Measurements from ENCODE around the gene GNB5.

GNB5 gene

DNA sequence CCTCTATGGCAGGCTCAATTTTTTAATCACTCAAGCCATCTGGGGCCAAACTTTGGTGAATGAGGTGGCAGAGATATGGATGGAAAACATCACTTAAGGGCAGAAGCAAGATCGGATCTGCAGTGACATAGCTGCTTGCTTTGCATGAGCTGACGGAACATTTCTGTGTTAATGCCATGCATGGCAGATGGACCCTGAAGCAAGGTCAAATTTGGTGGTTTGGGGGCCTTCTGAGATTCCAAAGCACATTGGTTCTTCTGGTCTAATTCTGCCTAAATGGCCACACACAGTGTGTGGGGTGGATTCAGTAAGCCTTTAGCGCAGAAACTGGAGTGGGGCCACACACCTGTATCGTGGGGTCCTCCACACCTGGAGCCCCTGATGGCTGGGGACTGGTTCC is 40.3 kb downstream of the GNB5 start:
- H3K9ac ChIP-seq (ENCODE audit: low read length) = no peak overlapping the region
- no peak overlapping the region for H3K27ac ChIP-seq (ENCODE audit: low read length)
- H3K27me3 ChIP-seq (ENCODE audit: control insufficient read depth, insufficient read depth, low read length) = no peaks in the 10 kb centered on the region
- H3K36me3 ChIP-seq (ENCODE audit: control insufficient read depth, low read depth, low read length) = peaks cover 19% of the 10 kb centered on the region
- H3K4me3 ChIP-seq (ENCODE audit: low read length) = no peak overlapping the region
- no peaks in the 10 kb centered on the region for H3K9me3 ChIP-seq (ENCODE audit: control insufficient read depth, low read depth, low read length)
- H3K4me1 ChIP-seq (ENCODE audit: control insufficient read depth, low read depth, low read length) = no peaks in the 10 kb centered on the region

DNA sequence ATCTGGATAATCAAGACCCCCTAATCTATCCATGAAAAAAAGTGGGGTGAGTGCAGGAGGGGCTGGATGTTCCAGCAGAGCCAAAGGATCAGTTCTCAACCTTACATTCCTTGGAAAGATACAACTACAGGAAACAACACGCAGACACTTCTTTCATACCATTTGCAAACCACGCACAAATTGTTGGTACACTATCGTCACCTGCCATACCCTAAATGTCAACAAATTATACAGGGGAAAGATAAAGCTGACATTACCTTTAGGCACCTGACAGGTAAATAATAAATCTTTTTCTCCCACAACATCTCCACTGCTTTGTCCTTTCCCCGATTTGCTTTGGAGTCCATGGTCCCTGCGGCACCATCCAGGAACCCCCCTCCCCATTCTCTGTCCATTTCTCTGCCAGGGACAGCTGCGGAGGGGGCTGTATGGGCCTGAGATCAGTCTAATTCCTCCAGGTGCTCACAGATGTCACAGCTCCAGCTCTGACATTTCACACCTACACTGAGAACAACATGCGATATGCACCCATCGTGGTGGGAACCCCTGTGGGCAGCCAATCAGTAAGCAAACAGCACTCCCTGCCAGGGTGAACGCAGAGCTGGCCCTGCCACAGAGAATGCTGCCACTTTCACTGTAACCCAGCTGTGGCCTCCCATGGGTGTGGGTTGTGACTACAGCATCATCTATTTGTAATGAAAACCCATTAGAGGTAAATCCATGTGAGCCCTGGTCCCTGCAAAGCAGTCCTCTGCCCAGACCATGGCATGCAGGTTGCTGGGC is 41.0 kb downstream of the GNB5 start:
- H3K36me3 ChIP-seq (ENCODE audit: control insufficient read depth, low read depth, low read length) = peaks cover 19% of the 10 kb centered on the region
- no peaks in the 10 kb centered on the region for H3K4me1 ChIP-seq (ENCODE audit: control insufficient read depth, low read depth, low read length)
- H3K9ac ChIP-seq (ENCODE audit: low read length) = no peak overlapping the region
- no peaks in the 10 kb centered on the region for H3K27me3 ChIP-seq (ENCODE audit: control insufficient read depth, insufficient read depth, low read length)
- no peak overlapping the region for H3K4me3 ChIP-seq (ENCODE audit: low read length)
- H3K9me3 ChIP-seq (ENCODE audit: control insufficient read depth, low read depth, low read length) = no peaks in the 10 kb centered on the region
- H3K27ac ChIP-seq (ENCODE audit: low read length) = no peak overlapping the region

DNA sequence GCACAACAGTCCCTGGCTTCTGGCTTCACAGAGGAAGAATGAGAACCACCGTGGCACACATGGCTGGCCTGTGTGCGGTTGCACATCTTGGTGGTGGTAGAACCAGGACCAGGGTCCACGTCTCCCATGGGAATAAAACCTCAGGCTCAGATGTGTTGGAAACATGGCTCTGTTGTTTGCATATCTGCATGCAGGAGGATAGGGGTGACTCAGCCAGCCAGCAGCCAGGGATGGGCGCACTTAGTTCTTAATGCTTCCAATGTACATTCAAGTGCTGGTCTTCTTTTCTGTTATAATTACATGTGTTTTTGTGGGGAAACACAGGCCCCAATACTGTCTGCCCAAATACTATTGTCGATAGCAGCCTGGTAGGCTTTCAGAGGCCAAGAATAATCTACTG is 42.8 kb downstream of the GNB5 start:
- H3K4me3 ChIP-seq (ENCODE audit: low read length) = no peak overlapping the region
- no peaks in the 10 kb centered on the region for H3K9me3 ChIP-seq (ENCODE audit: control insufficient read depth, low read depth, low read length)
- no peak overlapping the region for H3K27ac ChIP-seq (ENCODE audit: low read length)
- peaks cover 25% of the 10 kb centered on the region for H3K36me3 ChIP-seq (ENCODE audit: control insufficient read depth, low read depth, low read length)
- no peaks in the 10 kb centered on the region for H3K27me3 ChIP-seq (ENCODE audit: control insufficient read depth, insufficient read depth, low read length)
- no peak overlapping the region for H3K9ac ChIP-seq (ENCODE audit: low read length)
- H3K4me1 ChIP-seq (ENCODE audit: control insufficient read depth, low read depth, low read length) = no peaks in the 10 kb centered on the region

DNA sequence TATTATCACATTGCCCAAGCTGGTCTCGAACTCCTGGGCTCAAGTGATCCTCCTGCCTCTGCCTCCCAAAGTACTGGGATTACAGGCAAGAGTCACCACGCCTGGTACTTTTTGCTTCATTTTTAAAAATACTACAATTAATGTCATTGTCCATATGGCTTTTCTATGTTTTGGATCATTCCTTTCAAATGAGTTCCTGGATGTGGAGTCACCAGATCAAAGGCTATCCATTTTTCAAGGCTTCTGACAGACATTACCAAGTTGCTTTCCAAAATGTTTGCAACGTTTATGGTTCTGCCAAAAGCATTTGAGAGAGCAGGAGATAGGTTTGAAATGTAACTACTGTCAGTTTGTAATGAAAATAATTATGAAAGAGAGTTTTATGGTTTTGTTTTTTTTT is 44.4 kb downstream of the GNB5 start:
- no peaks in the 10 kb centered on the region for H3K4me1 ChIP-seq (ENCODE audit: control insufficient read depth, low read depth, low read length)
- no peaks in the 10 kb centered on the region for H3K27me3 ChIP-seq (ENCODE audit: control insufficient read depth, insufficient read depth, low read length)
- H3K9ac ChIP-seq (ENCODE audit: low read length) = no peak overlapping the region
- no peak overlapping the region for H3K27ac ChIP-seq (ENCODE audit: low read length)
- no peak overlapping the region for H3K4me3 ChIP-seq (ENCODE audit: low read length)
- no peaks in the 10 kb centered on the region for H3K9me3 ChIP-seq (ENCODE audit: control insufficient read depth, low read depth, low read length)
- peaks cover 25% of the 10 kb centered on the region for H3K36me3 ChIP-seq (ENCODE audit: control insufficient read depth, low read depth, low read length)

DNA sequence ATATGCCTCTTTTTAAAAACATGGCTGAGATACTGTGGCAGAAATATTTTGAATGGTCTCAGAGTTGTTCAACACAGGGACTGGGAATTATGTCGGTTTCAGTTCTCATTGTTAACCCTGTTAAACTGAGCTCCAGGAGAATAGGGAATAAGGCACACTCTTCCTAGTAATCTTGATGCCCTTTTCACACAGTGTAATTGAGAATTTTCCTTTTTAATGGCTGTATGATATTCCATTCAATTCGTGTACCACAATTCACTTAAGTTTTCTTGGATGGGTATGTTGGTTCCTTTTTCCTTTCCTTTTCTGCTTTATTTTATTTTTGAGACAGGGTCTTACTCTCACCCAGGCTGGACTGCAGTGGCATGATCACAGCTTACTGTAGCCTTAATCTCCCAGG is 44.9 kb downstream of the GNB5 start:
- Histone ChIP-seq H3K4me1 (ENCODE audit: control insufficient read depth, low read depth, low read length) (no peaks in the 10 kb centered on the region), H3K27ac (ENCODE audit: low read length) (no peak overlapping the region)

DNA sequence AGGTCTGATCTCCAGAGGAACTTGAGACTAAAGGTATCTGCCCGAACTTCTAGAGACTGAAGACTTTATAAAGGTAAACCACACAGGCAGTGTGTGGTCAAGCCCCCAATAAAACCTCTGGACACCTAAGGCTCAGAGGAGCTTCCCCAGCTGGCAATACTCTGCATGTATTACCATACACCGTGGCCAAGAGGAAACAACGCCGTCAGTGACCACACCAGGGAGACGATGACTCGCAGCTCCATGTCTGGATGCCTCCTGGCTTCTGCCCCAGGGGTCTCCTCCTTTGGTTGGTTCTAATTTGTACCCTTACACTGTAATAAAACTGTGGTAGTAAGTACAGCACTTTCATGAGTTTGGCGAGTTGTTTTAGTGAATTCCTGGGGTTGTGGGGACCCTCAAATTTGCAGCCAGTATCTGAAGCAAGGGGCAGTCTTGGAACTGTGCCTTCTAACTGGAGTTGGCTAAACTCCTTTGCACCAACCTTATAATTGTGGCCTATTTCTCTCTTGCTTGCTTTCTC is 46.5 kb downstream of the GNB5 start:
- H3K36me3 ChIP-seq (ENCODE audit: control insufficient read depth, low read depth, low read length) = peaks cover 23% of the 10 kb centered on the region
- H3K9ac ChIP-seq (ENCODE audit: low read length) = no peak overlapping the region
- no peak overlapping the region for H3K4me3 ChIP-seq (ENCODE audit: low read length)
- H3K27me3 ChIP-seq (ENCODE audit: control insufficient read depth, insufficient read depth, low read length) = no peaks in the 10 kb centered on the region
- H3K4me1 ChIP-seq (ENCODE audit: control insufficient read depth, low read depth, low read length) = peaks cover 3% of the 10 kb centered on the region
- no peak overlapping the region for H3K27ac ChIP-seq (ENCODE audit: low read length)
- H3K9me3 ChIP-seq (ENCODE audit: control insufficient read depth, low read depth, low read length) = no peaks in the 10 kb centered on the region

More for the DNA sequence above, 44.9 kb downstream of the GNB5 start:
- no peak overlapping the region for H3K4me3 ChIP-seq (ENCODE audit: low read length)
- H3K9ac ChIP-seq (ENCODE audit: low read length) = no peak overlapping the region
- H3K27me3 ChIP-seq (ENCODE audit: control insufficient read depth, insufficient read depth, low read length) = no peaks in the 10 kb centered on the region
- H3K36me3 ChIP-seq (ENCODE audit: control insufficient read depth, low read depth, low read length) = peaks cover 25% of the 10 kb centered on the region
- no peaks in the 10 kb centered on the region for H3K9me3 ChIP-seq (ENCODE audit: control insufficient read depth, low read depth, low read length)

DNA sequence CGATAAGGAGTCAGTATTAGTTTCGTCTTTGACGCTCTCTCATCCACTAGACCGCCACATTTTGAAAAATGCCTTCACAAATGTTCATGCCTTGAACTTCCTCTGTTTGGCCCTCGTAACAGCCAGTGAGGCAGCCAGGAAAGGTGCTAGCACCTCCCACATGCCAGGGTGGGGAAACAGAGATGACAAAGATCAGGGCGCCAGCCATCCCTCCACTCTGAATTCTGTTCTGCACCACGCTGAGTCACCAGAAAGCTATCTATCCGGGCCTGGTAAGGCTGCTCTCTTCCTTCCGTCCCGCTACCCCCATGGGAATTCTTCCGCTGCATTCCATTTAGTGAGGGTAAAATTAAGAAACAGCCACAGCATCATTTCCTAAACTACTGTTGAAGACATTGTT is 47.3 kb downstream of the GNB5 start:
- no peak overlapping the region for H3K4me3 ChIP-seq (ENCODE audit: low read length)
- peaks cover 3% of the 10 kb centered on the region for H3K4me1 ChIP-seq (ENCODE audit: control insufficient read depth, low read depth, low read length)
- H3K27me3 ChIP-seq (ENCODE audit: control insufficient read depth, insufficient read depth, low read length) = no peaks in the 10 kb centered on the region
- no peak overlapping the region for H3K27ac ChIP-seq (ENCODE audit: low read length)
- peaks cover 14% of the 10 kb centered on the region for H3K36me3 ChIP-seq (ENCODE audit: control insufficient read depth, low read depth, low read length)
- H3K9me3 ChIP-seq (ENCODE audit: control insufficient read depth, low read depth, low read length) = no peaks in the 10 kb centered on the region
- no peak overlapping the region for H3K9ac ChIP-seq (ENCODE audit: low read length)

DNA sequence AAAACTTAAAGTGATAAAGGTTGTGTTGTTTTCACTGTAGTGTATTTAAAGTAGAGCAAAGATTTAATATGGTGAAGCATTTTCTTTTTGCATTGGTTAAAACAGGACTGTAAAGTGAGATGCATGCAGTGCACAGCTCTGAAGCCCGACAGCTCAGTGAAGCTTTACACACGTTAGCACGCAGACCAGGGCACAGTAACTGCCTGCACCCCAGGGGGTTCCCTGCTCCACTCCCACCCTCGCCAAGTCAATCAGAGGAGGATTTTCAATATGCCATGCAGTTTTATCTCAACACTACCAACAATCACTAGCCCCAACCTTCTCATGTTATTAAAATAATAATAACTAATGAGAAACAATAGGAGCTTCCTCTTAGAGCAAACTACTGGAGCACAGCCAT is 50.5 kb downstream of the GNB5 start:
- H3K27ac ChIP-seq (ENCODE audit: low read length) = no peak overlapping the region
- peaks cover 9% of the 10 kb centered on the region for H3K36me3 ChIP-seq (ENCODE audit: control insufficient read depth, low read depth, low read length)

DNA sequence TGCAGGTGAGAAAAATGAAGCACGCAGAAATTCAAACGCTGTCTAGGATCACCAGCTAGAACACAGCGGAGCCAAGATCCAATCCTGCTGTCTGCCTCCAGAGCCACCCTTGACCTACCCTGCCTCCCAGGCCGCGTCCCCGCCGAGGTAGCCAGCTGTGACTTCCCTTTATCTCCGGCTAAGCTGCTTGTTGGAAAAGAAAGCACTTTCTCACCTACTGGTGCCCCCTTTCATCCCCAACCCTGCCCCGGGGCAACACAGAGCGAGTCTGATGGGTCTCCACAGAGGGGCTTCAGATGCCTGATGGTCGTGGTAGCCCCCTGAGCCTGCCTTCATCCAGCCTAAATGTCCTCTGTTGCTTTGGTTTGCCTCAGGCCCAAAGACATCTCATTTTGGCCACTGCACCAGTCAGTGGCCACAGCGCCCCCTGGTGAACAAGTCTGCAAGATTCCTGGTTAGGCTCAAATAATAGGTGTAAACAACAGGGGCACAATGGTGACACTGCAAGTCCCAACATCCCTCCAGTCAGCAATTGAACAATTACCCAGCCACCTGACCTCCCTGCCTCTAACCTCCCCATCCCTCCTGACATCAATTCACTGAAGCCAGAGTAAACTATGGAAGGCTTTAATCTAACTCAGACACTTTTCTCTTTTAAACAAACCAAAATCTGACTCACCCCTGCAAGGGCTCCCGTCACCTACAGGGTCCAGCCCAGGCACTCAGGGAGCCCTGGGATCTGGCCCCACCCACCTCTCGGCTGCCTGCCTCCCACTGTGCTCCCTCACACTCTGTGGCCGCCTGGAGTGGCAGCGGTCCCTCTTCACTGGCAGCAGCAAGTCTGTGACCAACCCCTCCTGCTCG is 51.4 kb downstream of the GNB5 start:
- no peak overlapping the region for H3K9ac ChIP-seq (ENCODE audit: low read length)
- no peak overlapping the region for H3K4me3 ChIP-seq (ENCODE audit: low read length)
- H3K27me3 ChIP-seq (ENCODE audit: control insufficient read depth, insufficient read depth, low read length) = no peaks in the 10 kb centered on the region
- no peak overlapping the region for H3K27ac ChIP-seq (ENCODE audit: low read length)
- H3K4me1 ChIP-seq (ENCODE audit: control insufficient read depth, low read depth, low read length) = peaks cover 3% of the 10 kb centered on the region
- no peaks in the 10 kb centered on the region for H3K9me3 ChIP-seq (ENCODE audit: control insufficient read depth, low read depth, low read length)
- peaks cover 8% of the 10 kb centered on the region for H3K36me3 ChIP-seq (ENCODE audit: control insufficient read depth, low read depth, low read length)

More for the DNA sequence above, 50.5 kb downstream of the GNB5 start:
- Histone ChIP-seq H3K4me3 (ENCODE audit: low read length) (no peak overlapping the region), H3K4me1 (ENCODE audit: control insufficient read depth, low read depth, low read length) (peaks cover 3% of the 10 kb centered on the region), H3K9ac (ENCODE audit: low read length) (no peak overlapping the region), H3K9me3 (ENCODE audit: control insufficient read depth, low read depth, low read length) (no peaks in the 10 kb centered on the region), H3K27me3 (ENCODE audit: control insufficient read depth, insufficient read depth, low read length) (no peaks in the 10 kb centered on the region)

DNA sequence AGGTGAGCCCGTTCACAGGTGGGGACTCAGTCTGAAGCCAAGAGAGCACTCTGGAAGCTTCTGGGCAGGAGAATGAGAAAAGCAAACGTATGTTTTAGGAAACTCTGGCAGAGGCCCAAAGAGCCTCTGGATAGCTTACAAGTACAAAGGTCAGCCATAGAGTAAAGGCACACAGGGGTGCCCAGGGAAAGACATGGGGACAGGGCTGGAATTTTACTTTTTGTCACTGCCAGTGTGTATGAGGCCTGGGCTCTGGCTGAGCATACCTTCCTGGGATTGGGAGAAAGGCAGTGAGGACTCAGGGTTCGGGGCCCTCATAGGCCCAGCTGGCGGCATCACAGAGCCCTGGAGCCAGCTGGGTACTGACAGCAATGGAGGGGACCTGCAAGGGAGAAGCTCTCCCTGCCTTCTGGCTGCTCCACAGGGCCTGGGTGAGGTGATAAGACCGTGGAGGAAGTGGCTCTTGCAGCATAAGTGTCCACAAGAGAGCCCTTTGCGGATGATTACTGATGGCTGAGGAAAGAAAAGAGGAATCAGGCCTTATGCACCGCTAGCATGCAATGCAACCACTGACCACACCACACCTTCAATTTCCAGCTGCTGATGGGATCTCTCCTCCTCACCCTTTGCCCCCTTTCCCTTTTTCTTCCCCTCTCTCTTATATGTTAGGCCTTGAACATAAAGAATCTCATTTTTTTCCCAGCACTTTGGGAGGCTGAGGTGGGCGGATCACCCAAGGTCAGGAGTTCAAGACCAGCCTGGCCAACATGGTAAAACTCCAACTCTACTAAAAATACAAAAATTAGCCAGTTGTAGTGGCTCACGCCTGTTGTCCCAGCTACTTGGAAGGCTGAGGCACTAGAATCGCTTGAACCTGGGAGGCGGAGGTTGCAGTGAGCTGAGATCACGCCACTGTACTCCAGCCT is 53.5 kb downstream of the GNB5 start:
- H3K4me1 ChIP-seq (ENCODE audit: control insufficient read depth, low read depth, low read length) = peaks cover 3% of the 10 kb centered on the region
- no peaks in the 10 kb centered on the region for H3K36me3 ChIP-seq (ENCODE audit: control insufficient read depth, low read depth, low read length)
- H3K4me3 ChIP-seq (ENCODE audit: low read length) = no peak overlapping the region
- H3K9ac ChIP-seq (ENCODE audit: low read length) = no peak overlapping the region
- no peak overlapping the region for H3K27ac ChIP-seq (ENCODE audit: low read length)
- no peaks in the 10 kb centered on the region for H3K9me3 ChIP-seq (ENCODE audit: control insufficient read depth, low read depth, low read length)
- no peaks in the 10 kb centered on the region for H3K27me3 ChIP-seq (ENCODE audit: control insufficient read depth, insufficient read depth, low read length)

DNA sequence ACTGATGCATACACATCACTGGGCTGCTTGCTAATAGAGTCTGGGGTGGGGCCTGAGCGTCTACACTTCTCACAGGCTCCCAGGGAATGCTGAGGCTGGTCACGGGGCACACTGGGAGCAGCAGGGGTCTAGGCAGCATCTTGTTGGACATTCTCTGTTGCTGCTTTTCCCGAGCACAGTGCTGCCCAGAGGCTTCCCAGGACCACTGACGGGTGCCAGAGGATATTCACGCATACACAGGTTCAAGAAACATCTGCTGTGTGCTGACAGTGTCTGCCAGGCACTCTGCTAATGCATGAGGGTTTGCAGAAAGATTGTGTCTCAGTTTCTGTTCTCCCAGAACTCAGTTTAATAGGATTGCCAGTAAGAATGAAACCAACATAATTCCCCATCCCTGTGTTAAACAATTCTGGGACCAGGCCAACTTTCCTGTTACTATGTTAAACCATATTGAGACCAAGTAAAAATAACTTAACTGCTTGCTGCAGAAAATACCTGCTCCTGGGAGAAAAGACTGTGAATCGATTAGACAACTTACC is 54.7 kb downstream of the GNB5 start:
- Histone ChIP-seq H3K27me3 (ENCODE audit: control insufficient read depth, insufficient read depth, low read length) (no peaks in the 10 kb centered on the region), H3K4me3 (ENCODE audit: low read length) (no peak overlapping the region), H3K9me3 (ENCODE audit: control insufficient read depth, low read depth, low read length) (no peaks in the 10 kb centered on the region), H3K27ac (ENCODE audit: low read length) (no peak overlapping the region), H3K9ac (ENCODE audit: low read length) (no peak overlapping the region), H3K36me3 (ENCODE audit: control insufficient read depth, low read depth, low read length) (peaks cover 6% of the 10 kb centered on the region), H3K4me1 (ENCODE audit: control insufficient read depth, low read depth, low read length) (peaks cover 3% of the 10 kb centered on the region)

All from iPS-18a (cell line).